HepG2 (cell line): ENCODE data around the gene LEF1.

Source experiments
- ATF3 ChIP-seq: sonication (generic); formaldehyde crosslinking; IDR thresholded peaks from 2 replicates; pipeline ENCODE4 v1.4.0; 2020; ENCODE audit warnings: missing genetic modification reagents
- CEBPG ChIP-seq: IDR thresholded peaks from 2 replicates; pipeline ENCODE4 v1.6.1; 2016
- CTCF ChIP-seq: sonication (generic); formaldehyde crosslinking; IDR thresholded peaks from 2 replicates; pipeline ENCODE4 v1.5.0; 2020; ENCODE audit warnings: mild to moderate bottlenecking, missing genetic modification reagents, moderate library complexity
- GATAD2A ChIP-seq: IDR thresholded peaks from 2 replicates; pipeline ENCODE4 v1.6.1; 2016
- JUN ChIP-seq: sonication (generic); formaldehyde crosslinking; IDR thresholded peaks from 2 replicates; pipeline ENCODE4 v1.4.0; 2020; ENCODE audit warnings: mild to moderate bottlenecking, missing genetic modification reagents
- MYC ChIP-seq: sonication (generic); formaldehyde crosslinking; IDR thresholded peaks from 2 replicates; pipeline ENCODE4 v1.9.0; 2021; ENCODE audit warnings: missing genetic modification reagents, borderline replicate concordance
- PRDM15 ChIP-seq: sonication (generic); formaldehyde crosslinking; IDR thresholded peaks from 2 replicates; pipeline ENCODE4 v1.4.0; 2020; ENCODE audit warnings: missing genetic modification reagents
- RAD51 ChIP-seq: fragments of 450-650 bp; IDR thresholded peaks from 2 replicates; pipeline ENCODE4 v1.6.1; 2016; ENCODE audit warnings: borderline replicate concordance
- U2AF1 ChIP-seq: fragments of 200-400 bp; formaldehyde crosslinking; optimal IDR thresholded peaks from 2 replicates; pipeline ENCODE3; 2017; ENCODE audit warnings: mild to moderate bottlenecking, low read depth, low read length
- ZBTB2 ChIP-seq: sonication (generic); formaldehyde crosslinking; IDR thresholded peaks from 2 replicates; pipeline ENCODE4 v1.8.0; 2022; ENCODE audit warnings: low read depth, missing genetic modification reagents
- ZNF431 ChIP-seq: sonication (generic); formaldehyde crosslinking; IDR thresholded peaks from 2 replicates; pipeline ENCODE4 v1.9.0; 2022; ENCODE audit warnings: missing genetic modification reagents, low read depth, mild to moderate bottlenecking, borderline replicate concordance
- ZNF644 ChIP-seq: IDR thresholded peaks from 2 replicates; pipeline ENCODE4 v1.6.1; 2016; ENCODE audit warnings: low read depth

GRCh38 chr4:108094923-108095482, 73.7 kb downstream of the LEF1 start:
- TF ChIP-seq ZNF431 (CRISPR knock-in tag) (no peak), RAD51 (no peak), PRDM15 (CRISPR knock-in tag) (no peak), JUN (CRISPR knock-in tag) (no peak), ATF3 (CRISPR knock-in tag) (no peak), ZNF644 (no peak), MYC (CRISPR knock-in tag) (no peak), GATAD2A (CRISPR knock-in tag) (no peak), CEBPG (CRISPR knock-in tag) (no peak), ZBTB2 (CRISPR knock-in tag) (no peak), U2AF1 (no peak), CTCF (CRISPR knock-in tag) (no peak)
